Panc1 (cell line): Measurements from ENCODE around the gene UNC45B. TPM values are rescaled to one million over a fixed set of nuclear protein-coding genes. Genes with fewer than 3 reads are reported as not detected.

Experiments used
- ATAC-seq: fragments of 200-7000 bp; cut with Tn5 transposase; 2 replicates; pipeline ENCODE4 v1.9.1; 2020; ENCODE audit warnings: mild to moderate bottlenecking, moderate library complexity
- BruUV-seq: library from RNA; stranded (reverse); fragments of 400-500 nt; replicated peaks from 2 replicates; lab custom pipeline; 2021; lab: Mats Ljungman, UMichigan
- CTCF ChIA-PET: fragments of 300-600 bp; sonication (Branson Sonifier 250); formaldehyde crosslinking; loops from one replicate; lab custom pipeline; 2022; ENCODE audit warnings: antibody characterized with exemption; lab: Charles Lee
- POLR2A ChIA-PET: fragments of 300-600 bp; sonication (Branson Sonifier 250); formaldehyde crosslinking; loops from one replicate; lab custom pipeline; 2022; ENCODE audit warnings: antibody characterized with exemption; lab: Charles Lee
- DNase-seq: peaks from one replicate; pipeline ENCODE4 v3.0.0-alpha.2; 2010; ENCODE audit warnings: low read depth, low spot score
- H3K27ac ChIP-seq: 2 replicates; pipeline ENCODE4 v1.5.1; 2011; ENCODE audit warnings: mild to moderate bottlenecking, low read length, inconsistent platforms
- H3K27me3 ChIP-seq: fragments of 200-500 bp; sonication (Bioruptor generic); 2 replicates; pipeline ENCODE4 v1.6.0; 2014; ENCODE audit warnings: low read length, inconsistent platforms; ENCODE audit not compliant: control insufficient read depth, insufficient read depth
- H3K36me3 ChIP-seq: fragments of 200-500 bp; sonication (Bioruptor generic); 2 replicates; pipeline ENCODE4 v1.5.1; 2014; ENCODE audit warnings: inconsistent platforms, mild to moderate bottlenecking, low read length, moderate library complexity; ENCODE audit not compliant: control insufficient read depth, insufficient read depth
- H3K4me1 ChIP-seq: 2 replicates; pipeline ENCODE4 v1.5.1; 2011; ENCODE audit warnings: inconsistent platforms, mild to moderate bottlenecking, low read length, moderate library complexity; ENCODE audit not compliant: control insufficient read depth, insufficient read depth
- H3K4me3 ChIP-seq, 2 experiments: 2 replicates each; pipeline ENCODE4 v1.5.1; 2011 to 2012; ENCODE audit warnings: low read depth in 2 of 2, low read length in 2 of 2, mild to moderate bottlenecking in 2 of 2, inconsistent platforms in 1 of 2, moderate library complexity in 1 of 2
- H3K9me3 ChIP-seq: fragments of 200-500 bp; sonication (Bioruptor generic); 2 replicates; pipeline ENCODE4 v1.5.1; 2014; ENCODE audit warnings: low read depth, mild to moderate bottlenecking, inconsistent platforms, low read length, moderate library complexity; ENCODE audit not compliant: control insufficient read depth, insufficient read depth
- CTCF ChIP-seq: fragments of 450-650 bp; IDR thresholded peaks from 2 replicates; pipeline ENCODE4 v1.5.1; 2017; ENCODE audit warnings: mild to moderate bottlenecking
- POLR2AphosphoS5 ChIP-seq: IDR thresholded peaks from 2 replicates; pipeline ENCODE4 v1.6.1; 2012; ENCODE audit warnings: mild to moderate bottlenecking, low read depth, low read length, moderate library complexity
- SIN3A ChIP-seq: IDR thresholded peaks from 2 replicates; pipeline ENCODE4 v1.6.1; 2012; ENCODE audit warnings: low read depth, mild to moderate bottlenecking, low read length, moderate library complexity, borderline replicate concordance; ENCODE audit not compliant: insufficient read depth
- TCF7L2 ChIP-seq: IDR thresholded peaks from 2 replicates; pipeline ENCODE4 v1.6.1; 2011; ENCODE audit warnings: mild to moderate bottlenecking, low read depth, low read length, inconsistent platforms
- in situ Hi-C: cut with HindIII; loops from 2 replicates; pipeline ENCODE4 v1.10.0; 2016; ENCODE audit warnings: low sequenced_read_pairs, low pct_unique_long_range_greater_than_20kb
- intact Hi-C: fragments of 100-400 bp; cut with micrococcal nuclease; formaldehyde crosslinking; loops from one replicate; pipeline ENCODE4 v1.10.0; 2022; ENCODE audit not compliant: unreplicated experiment
- total RNA-seq: library from RNA; stranded (reverse); gene quantifications from one replicate; pipeline ENCODE4 v1.2.1, GENCODE V29; 2021; ENCODE audit not compliant: unreplicated experiment
- TF ChIP-seq, protein P1 (sequence below), 2 experiments: IDR thresholded peaks; 2 replicates each; pipeline ENCODE4 v1.6.1; 2011 to 2012; ENCODE audit warnings: low read depth in 2 of 2, control low read depth in 1 of 2, low read length in 1 of 2, mild to moderate bottlenecking in 1 of 2, moderate library complexity in 1 of 2; ENCODE audit not compliant: insufficient read depth in 1 of 2

The UNC45B gene
- total RNA-seq, 1 experiment from 2014 or later: not detected

- DNase-seq (no peak), ATAC-seq (no peak)
- peaks cover 5% of the 10 kb centered on the region; the same call in 1 of the 2 replicates for H3K27me3 ChIP-seq
- in situ Hi-C loops (no loop called here), intact Hi-C loops (loop anchor here (10.0 kb wide), 1 partner anchor 55 kb away; no protein-coding TSS in a partner anchor)
- H3K4me1 ChIP-seq: no peaks in the 10 kb centered on the region
- H3K4me3 ChIP-seq: no peak overlapping the region
- no TSS peak for BruUV-seq
- no peaks in the 10 kb centered on the region for H3K9me3 ChIP-seq
- no peaks in the 10 kb centered on the region for H3K36me3 ChIP-seq
- TF ChIP-seq, protein P1, sequence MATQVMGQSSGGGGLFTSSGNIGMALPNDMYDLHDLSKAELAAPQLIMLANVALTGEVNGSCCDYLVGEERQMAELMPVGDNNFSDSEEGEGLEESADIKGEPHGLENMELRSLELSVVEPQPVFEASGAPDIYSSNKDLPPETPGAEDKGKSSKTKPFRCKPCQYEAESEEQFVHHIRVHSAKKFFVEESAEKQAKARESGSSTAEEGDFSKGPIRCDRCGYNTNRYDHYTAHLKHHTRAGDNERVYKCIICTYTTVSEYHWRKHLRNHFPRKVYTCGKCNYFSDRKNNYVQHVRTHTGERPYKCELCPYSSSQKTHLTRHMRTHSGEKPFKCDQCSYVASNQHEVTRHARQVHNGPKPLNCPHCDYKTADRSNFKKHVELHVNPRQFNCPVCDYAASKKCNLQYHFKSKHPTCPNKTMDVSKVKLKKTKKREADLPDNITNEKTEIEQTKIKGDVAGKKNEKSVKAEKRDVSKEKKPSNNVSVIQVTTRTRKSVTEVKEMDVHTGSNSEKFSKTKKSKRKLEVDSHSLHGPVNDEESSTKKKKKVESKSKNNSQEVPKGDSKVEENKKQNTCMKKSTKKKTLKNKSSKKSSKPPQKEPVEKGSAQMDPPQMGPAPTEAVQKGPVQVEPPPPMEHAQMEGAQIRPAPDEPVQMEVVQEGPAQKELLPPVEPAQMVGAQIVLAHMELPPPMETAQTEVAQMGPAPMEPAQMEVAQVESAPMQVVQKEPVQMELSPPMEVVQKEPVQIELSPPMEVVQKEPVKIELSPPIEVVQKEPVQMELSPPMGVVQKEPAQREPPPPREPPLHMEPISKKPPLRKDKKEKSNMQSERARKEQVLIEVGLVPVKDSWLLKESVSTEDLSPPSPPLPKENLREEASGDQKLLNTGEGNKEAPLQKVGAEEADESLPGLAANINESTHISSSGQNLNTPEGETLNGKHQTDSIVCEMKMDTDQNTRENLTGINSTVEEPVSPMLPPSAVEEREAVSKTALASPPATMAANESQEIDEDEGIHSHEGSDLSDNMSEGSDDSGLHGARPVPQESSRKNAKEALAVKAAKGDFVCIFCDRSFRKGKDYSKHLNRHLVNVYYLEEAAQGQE (IDR thresholded peaks at IDR 0.05; ENCODE audit: insufficient read depth in 1 of 2, low read depth in 2 of 2, low read length in 1 of 2): no peak
- TF ChIP-seq CTCF: no peak
- TF ChIP-seq POLR2AphosphoS5: no peak
- TF ChIP-seq TCF7L2: no peak
- TF ChIP-seq SIN3A: no peak
- H3K27ac ChIP-seq: no peak overlapping the region
- ChIA-PET CTCF (no interaction called here), POLR2A (no interaction called here)
Measured at GRCh38 chr17:35159940-35160339, 12.3 kb downstream of the UNC45B start.

- no peaks in the 10 kb centered on the region for H3K9me3 ChIP-seq
- no peak overlapping the region for H3K4me3 ChIP-seq
- BruUV-seq: no TSS peak
- ATAC-seq (no peak), DNase-seq (no peak)
- H3K27ac ChIP-seq: no peak overlapping the region
- CTCF ChIA-PET: no interaction called here
- intact Hi-C loops: no loop called here
- in situ Hi-C loops: no loop called here
- H3K4me1 ChIP-seq: no peaks in the 10 kb centered on the region
- peaks cover 5% of the 10 kb centered on the region; the same call in 1 of the 2 replicates for H3K27me3 ChIP-seq
- TF ChIP-seq CTCF (no peak), TCF7L2 (no peak), SIN3A (no peak), POLR2AphosphoS5 (no peak)
- TF ChIP-seq, protein P1 (IDR thresholded peaks at IDR 0.05; ENCODE audit: insufficient read depth in 1 of 2, low read depth in 2 of 2, low read length in 1 of 2): no peak
- H3K36me3 ChIP-seq: no peaks in the 10 kb centered on the region
- POLR2A ChIA-PET: no interaction called here
Measured at GRCh38 chr17:35160354-35161201, 13.0 kb downstream of the UNC45B start.
